Naive thymus-derived CD4-positive, alpha-beta T cell (primary cell): Measurements from ENCODE around the gene CCDC149. TPM values are rescaled to one million over a fixed set of nuclear protein-coding genes. Genes with fewer than 3 reads are reported as not detected.

ENCODE experiments used
- ATAC-seq: fragments of 150-1000 bp; cut with Tn5 transposase; 2 replicates; pipeline ENCODE4 v1.10.0; 2021; ENCODE audit warnings: mild to moderate bottlenecking, moderate library complexity
- CTCF ChIA-PET: fragments of 350-600 bp; sonication (Branson Sonifier 250); formaldehyde crosslinking; loops from one replicate; lab custom pipeline; 2021; ENCODE audit warnings: antibody characterized with exemption; lab: Charles Lee
- POLR2A ChIA-PET: fragments of 350-600 bp; sonication (Branson Sonifier 250); formaldehyde crosslinking; loops from one replicate; lab custom pipeline; 2021; ENCODE audit warnings: antibody characterized with exemption, inconsistent platforms; lab: Charles Lee
- DNase-seq, 9 donors: peaks; one replicate each; pipeline versions ENCODE4 v3.0.0 to v3.0.0-alpha.2; 2020 to 2022; ENCODE audit warnings: mixed read lengths in 1 of 9
- H3K27ac ChIP-seq: one replicate; pipeline ENCODE4 v1.7.0; 2013; ENCODE audit warnings: mild to moderate bottlenecking, low read depth, low read length, moderate library complexity
- H3K27me3 ChIP-seq, 2 donors: one replicate each; pipeline ENCODE4 v1.7.0; 2013; ENCODE audit warnings: low read length in 2 of 2, mild to moderate bottlenecking in 2 of 2, moderate library complexity in 2 of 2; ENCODE audit not compliant: control insufficient read depth in 2 of 2, insufficient read depth in 2 of 2
- H3K36me3 ChIP-seq, 3 experiments: 1 replicate in 2 of 3; 2 replicates in 1 of 3; pipeline ENCODE4 v1.7.0; 2013; ENCODE audit warnings: low read length in 3 of 3, mild to moderate bottlenecking in 3 of 3, moderate library complexity in 1 of 3; ENCODE audit not compliant: insufficient read depth in 3 of 3, control insufficient read depth in 2 of 3
- H3K4me1 ChIP-seq, 2 donors: one replicate each; pipeline ENCODE4 v1.7.0; 2013; ENCODE audit warnings: low read length in 2 of 2, mild to moderate bottlenecking in 2 of 2, moderate library complexity in 1 of 2; ENCODE audit not compliant: control insufficient read depth in 2 of 2, insufficient read depth in 2 of 2
- H3K4me3 ChIP-seq: 2 replicates; pipeline ENCODE4 v1.7.0; 2013; ENCODE audit warnings: mild to moderate bottlenecking, low read length
- H3K9me3 ChIP-seq, 3 experiments: 1 replicate in 2 of 3; 2 replicates in 1 of 3; pipeline ENCODE4 v1.7.0; 2013; ENCODE audit warnings: low read length in 3 of 3; ENCODE audit not compliant: control insufficient read depth in 2 of 3
- H3K27ac Mint-ChIP-seq, 9 donors: one replicate each; pipeline ENCODE4 v1.8.0; 2020 to 2022; ENCODE audit warnings: mixed read lengths in 9 of 9, mild to moderate bottlenecking in 8 of 9, moderate library complexity in 5 of 9, inconsistent platforms in 2 of 9
- H3K27me3 Mint-ChIP-seq, 5 donors: one replicate each; pipeline ENCODE4 v1.8.0; 2021 to 2022; ENCODE audit warnings: mixed read lengths in 5 of 5, mild to moderate bottlenecking in 1 of 5
- H3K36me3 Mint-ChIP-seq, 5 donors: one replicate each; pipeline ENCODE4 v1.8.0; 2020 to 2022; ENCODE audit warnings: mixed read lengths in 5 of 5, mild to moderate bottlenecking in 3 of 5, inconsistent platforms in 1 of 5
- H3K4me1 Mint-ChIP-seq, 7 donors: one replicate each; pipeline ENCODE4 v1.8.0; 2020 to 2022; ENCODE audit warnings: mixed read lengths in 7 of 7, mild to moderate bottlenecking in 3 of 7, inconsistent platforms in 1 of 7
- H3K4me3 Mint-ChIP-seq, 10 donors: one replicate each; pipeline ENCODE4 v1.8.0; 2020 to 2022; ENCODE audit warnings: mild to moderate bottlenecking in 10 of 10, mixed read lengths in 10 of 10, moderate library complexity in 6 of 10, inconsistent platforms in 2 of 10
- H3K9me3 Mint-ChIP-seq, 11 donors: one replicate each; pipeline ENCODE4 v1.8.0; 2020 to 2022; ENCODE audit warnings: mixed read lengths in 11 of 11, mild to moderate bottlenecking in 4 of 11, inconsistent platforms in 1 of 11, moderate library complexity in 1 of 11
- intact Hi-C, 2 donors: fragments of 100-400 bp; cut with micrococcal nuclease; formaldehyde crosslinking; loops; one replicate each; pipeline ENCODE4 v1.15.1; 2023
- polyA plus RNA-seq, 2 donors: library from polyadenylated mRNA; unstranded; fragments of 300-500 nt; fragmentation: Illumina TruSeq; gene quantifications; one replicate each; pipeline ENCODE4 v1.2.3, GENCODE V29; 2021
- total RNA-seq, 6 experiments: library from RNA in 5 of 6; stranded (reverse) in 5 of 6; gene quantifications; 1 replicate in 5 of 6; 2 replicates in 1 of 6; pipeline ENCODE4 v1.2.3 and lab custom pipeline; 2021 to 2026

Gene CCDC149
- total and polyA plus RNA-seq, 7 experiments from 2014 or later = 0.19 to 6.7 (median 0.36) TPM; not detected in 3

DNA sequence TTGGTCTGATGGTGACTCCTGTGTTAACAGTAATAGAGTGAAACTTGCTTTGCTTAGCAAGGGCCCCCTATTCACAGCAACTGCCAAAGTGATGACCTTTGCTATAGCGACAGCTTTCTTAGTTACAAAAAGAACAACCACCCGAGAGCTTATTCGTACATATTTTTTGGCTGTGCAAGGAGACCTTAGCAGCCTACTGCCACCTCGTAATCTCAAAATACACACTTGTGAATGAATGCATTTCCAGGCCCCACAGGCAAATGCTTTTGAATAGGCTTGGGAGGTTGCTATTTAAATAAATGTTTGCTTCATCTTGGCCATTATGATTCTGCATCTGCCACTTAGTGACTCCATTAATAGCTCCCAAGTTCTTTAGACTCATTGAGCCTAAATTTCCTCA, 47.4 kb downstream of the CCDC149 start:
- ATAC-seq (no peak), DNase-seq (no peak)
- Mint-ChIP-seq H3K4me3 (no peak overlapping the region), H3K36me3 (peaks cover 0 to 8% (median 0%) of the 10 kb centered on the region in 5 donors), H3K9me3 (peaks cover 4 to 49% (median 17%) of the 10 kb centered on the region in 11 donors), H3K4me1 (no peaks in the 10 kb centered on the region), H3K27me3 (peaks cover 0 to 6% (median 3%) of the 10 kb centered on the region in 5 donors), H3K27ac (no peak overlapping the region)
- ChIA-PET CTCF (no interaction called here), POLR2A (no interaction called here)
- Histone ChIP-seq H3K36me3 (no peaks in the 10 kb centered on the region), H3K9me3 (peaks cover 0 to 10% (median 0%) of the 10 kb centered on the region in 3 experiments), H3K4me1 (no peaks in the 10 kb centered on the region), H3K27me3 (no peaks in the 10 kb centered on the region), H3K27ac (no peak overlapping the region), H3K4me3 (no peak overlapping the region)
- intact Hi-C loops = no loop called here

DNA sequence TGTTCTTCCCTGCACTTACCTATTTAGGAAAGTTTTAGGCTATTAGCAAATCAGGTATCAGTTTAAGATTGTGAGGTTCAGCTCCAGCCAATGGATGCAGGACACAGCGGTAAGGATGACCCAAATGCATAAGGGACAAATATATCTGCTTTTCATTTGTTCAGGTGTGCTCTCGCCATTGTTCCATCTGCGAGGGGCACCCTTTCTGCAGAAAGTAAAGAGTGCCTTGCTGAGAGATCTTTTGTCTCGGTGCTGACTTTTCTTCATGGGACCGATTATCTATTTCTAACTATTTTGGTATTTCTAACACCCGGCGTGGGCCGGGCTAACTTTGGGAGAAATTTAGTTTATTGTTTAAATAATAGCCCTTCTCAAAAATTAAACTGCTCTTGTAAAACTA, 49.0 kb downstream of the CCDC149 start:
- no peak overlapping the region for H3K27ac Mint-ChIP-seq
- H3K27me3 Mint-ChIP-seq = peaks cover 0 to 13% (median 5%) of the 10 kb centered on the region in 5 donors

DNA sequence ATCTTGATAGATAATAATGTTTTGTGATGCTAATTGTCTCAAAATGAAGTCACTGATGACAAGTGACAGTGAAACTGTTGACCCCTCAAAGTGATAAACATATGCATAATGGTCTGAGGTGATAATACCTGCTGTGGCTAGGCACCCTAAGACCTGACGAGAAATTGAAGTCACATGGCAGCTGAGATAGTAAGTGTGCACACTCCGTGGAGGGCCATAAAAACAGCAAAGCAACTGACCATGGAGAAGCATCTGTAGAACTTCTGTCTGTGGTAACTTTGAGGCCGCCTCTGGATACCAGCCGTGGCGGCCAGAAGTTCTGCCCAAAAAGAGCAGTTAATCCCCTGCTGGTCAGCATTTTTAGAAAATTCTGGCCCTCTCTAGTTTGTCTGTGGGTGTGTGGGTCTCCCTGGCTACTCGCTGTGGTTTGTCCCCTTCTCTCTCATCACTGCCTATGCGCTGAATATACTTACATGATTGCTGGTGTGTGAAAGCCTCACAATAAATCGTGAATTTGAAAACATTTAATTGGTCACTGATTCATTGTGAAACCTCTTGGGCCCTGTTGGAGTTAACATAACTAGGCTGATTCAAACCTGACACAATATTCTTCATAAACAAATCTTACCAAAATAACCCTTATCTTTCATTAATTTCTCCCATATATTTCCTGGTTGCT, 50.6 kb downstream of the CCDC149 start:
- no peaks in the 10 kb centered on the region for H3K27me3 ChIP-seq
- intact Hi-C loops = no loop called here
- no peak overlapping the region for H3K4me3 ChIP-seq
- POLR2A ChIA-PET = no interaction called here
- H3K27ac Mint-ChIP-seq = no peak overlapping the region
- H3K4me3 Mint-ChIP-seq = no peak overlapping the region
- no peak for DNase-seq
- H3K36me3 Mint-ChIP-seq = peaks cover 0 to 8% (median 0%) of the 10 kb centered on the region in 5 donors
- H3K4me1 Mint-ChIP-seq = no peaks in the 10 kb centered on the region
- H3K9me3 ChIP-seq = peaks cover 0 to 10% (median 0%) of the 10 kb centered on the region in 3 experiments
- H3K4me1 ChIP-seq = no peaks in the 10 kb centered on the region
- H3K27me3 Mint-ChIP-seq = peaks cover 0 to 12% (median 5%) of the 10 kb centered on the region in 5 donors
- ATAC-seq = no peak
- peaks cover 8 to 54% (median 17%) of the 10 kb centered on the region in 11 donors for H3K9me3 Mint-ChIP-seq
- no peak overlapping the region for H3K27ac ChIP-seq
- H3K36me3 ChIP-seq = no peaks in the 10 kb centered on the region
- CTCF ChIA-PET = no interaction called here

More for the DNA sequence above, 49.0 kb downstream of the CCDC149 start:
- Mint-ChIP-seq H3K4me1 (no peaks in the 10 kb centered on the region), H3K4me3 (no peak overlapping the region), H3K36me3 (peaks cover 0 to 8% (median 0%) of the 10 kb centered on the region in 5 donors), H3K9me3 (peaks cover 8 to 54% (median 17%) of the 10 kb centered on the region in 11 donors)
- no peak for ATAC-seq
- Histone ChIP-seq H3K27ac (no peak overlapping the region), H3K4me3 (no peak overlapping the region), H3K27me3 (no peaks in the 10 kb centered on the region), H3K4me1 (no peaks in the 10 kb centered on the region), H3K36me3 (no peaks in the 10 kb centered on the region), H3K9me3 (peaks cover 0 to 10% (median 0%) of the 10 kb centered on the region in 3 experiments)
- CTCF ChIA-PET = no interaction called here
- POLR2A ChIA-PET = no interaction called here
- intact Hi-C loops = no loop called here
- DNase-seq = no peak

DNA sequence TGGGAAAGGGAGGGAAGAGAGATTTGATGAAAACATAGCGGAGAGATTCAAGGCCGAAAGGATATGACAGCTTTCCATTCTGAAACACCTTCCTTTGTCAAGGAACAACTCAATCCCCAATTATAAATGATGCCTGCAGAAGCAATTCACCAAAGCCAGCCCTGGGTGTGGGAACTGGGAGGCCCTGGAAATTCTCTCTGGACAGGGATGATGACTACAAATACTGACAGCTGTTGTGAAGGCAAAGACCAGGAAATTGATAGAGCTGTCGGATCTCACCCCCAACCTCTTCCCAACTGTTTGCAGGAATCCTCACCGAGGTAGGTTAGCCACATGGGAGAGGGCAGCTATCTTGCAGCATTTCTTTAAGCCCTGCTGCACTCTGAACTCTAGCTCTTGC, 54.3 kb downstream of the CCDC149 start:
- ATAC-seq = no peak

DNA sequence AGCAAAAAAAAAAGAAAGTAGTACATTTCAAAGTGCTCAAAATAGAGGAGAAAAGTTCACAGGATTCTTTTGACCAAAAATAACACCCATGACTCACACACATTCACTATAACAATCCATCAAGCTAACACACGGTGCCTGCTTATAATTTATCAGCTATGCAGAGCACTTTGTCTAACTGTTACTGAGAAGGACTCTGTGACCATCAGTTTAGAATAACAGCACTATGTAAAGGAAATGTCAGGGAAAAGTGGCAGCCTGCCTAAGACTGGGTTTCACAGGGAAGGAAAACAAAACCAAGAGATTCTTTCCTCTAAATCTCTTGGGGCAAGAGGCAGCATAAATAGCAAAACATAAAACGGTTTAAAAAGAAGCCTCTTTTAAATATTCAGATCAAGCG, 54.8 kb downstream of the CCDC149 start:
- Mint-ChIP-seq H3K4me1 (no peaks in the 10 kb centered on the region), H3K27me3 (peaks cover 0 to 20% (median 5%) of the 10 kb centered on the region in 5 donors), H3K9me3 (peaks cover 0 to 24% (median 9%) of the 10 kb centered on the region in 11 donors), H3K4me3 (no peak overlapping the region), H3K27ac (no peak overlapping the region), H3K36me3 (peaks cover 0 to 4% (median 0%) of the 10 kb centered on the region in 5 donors)
- Histone ChIP-seq H3K27me3 (no peaks in the 10 kb centered on the region), H3K27ac (no peak overlapping the region), H3K4me1 (no peaks in the 10 kb centered on the region), H3K4me3 (no peak overlapping the region), H3K9me3 (peaks cover 0 to 4% (median 0%) of the 10 kb centered on the region in 3 experiments), H3K36me3 (no peaks in the 10 kb centered on the region)
- ATAC-seq (no peak), DNase-seq (no peak)
- ChIA-PET POLR2A (no interaction called here), CTCF (no interaction called here)
- intact Hi-C loops = no loop called here

More for the DNA sequence above, 54.3 kb downstream of the CCDC149 start:
- ChIA-PET POLR2A (no interaction called here), CTCF (no interaction called here)
- H3K27ac Mint-ChIP-seq = no peak overlapping the region
- peaks cover 0 to 4% (median 0%) of the 10 kb centered on the region in 3 experiments for H3K9me3 ChIP-seq
- no peak for DNase-seq
- H3K4me1 Mint-ChIP-seq = no peaks in the 10 kb centered on the region
- H3K27ac ChIP-seq = no peak overlapping the region
- no peak overlapping the region for H3K4me3 Mint-ChIP-seq
- H3K4me1 ChIP-seq = no peaks in the 10 kb centered on the region
- peaks cover 0 to 17% (median 2%) of the 10 kb centered on the region in 5 donors for H3K27me3 Mint-ChIP-seq
- peaks cover 0 to 28% (median 9%) of the 10 kb centered on the region in 11 donors for H3K9me3 Mint-ChIP-seq
- no peaks in the 10 kb centered on the region for H3K36me3 ChIP-seq
- peaks cover 0 to 4% (median 0%) of the 10 kb centered on the region in 5 donors for H3K36me3 Mint-ChIP-seq
- H3K27me3 ChIP-seq = no peaks in the 10 kb centered on the region
- H3K4me3 ChIP-seq = no peak overlapping the region
- intact Hi-C loops = no loop called here

DNA sequence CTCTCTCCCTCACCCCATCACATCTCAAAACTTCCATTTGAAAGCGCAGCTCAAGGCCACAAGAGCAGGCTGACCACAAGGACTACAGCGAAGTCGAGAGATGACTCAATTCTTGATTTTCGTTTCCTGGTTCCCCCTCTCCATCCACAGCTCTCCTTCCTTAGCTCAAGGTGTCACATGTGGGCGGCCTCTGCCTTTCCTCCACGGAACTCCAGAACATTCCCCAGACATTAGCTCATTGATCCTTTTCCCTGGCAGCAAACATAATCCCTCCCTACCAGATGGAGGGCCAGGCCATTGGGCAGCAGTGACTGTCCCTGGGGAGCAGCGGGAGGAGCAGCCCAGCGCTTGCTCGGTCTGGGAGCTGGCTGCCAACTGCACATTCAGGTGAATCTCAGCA, 56.3 kb downstream of the CCDC149 start:
- Mint-ChIP-seq H3K27ac (no peak overlapping the region), H3K27me3 (peaks cover 0 to 22% (median 5%) of the 10 kb centered on the region in 5 donors), H3K4me1 (no peaks in the 10 kb centered on the region), H3K4me3 (no peak overlapping the region), H3K9me3 (peaks cover 0 to 11% (median 3%) of the 10 kb centered on the region in 11 donors), H3K36me3 (no peaks in the 10 kb centered on the region)
- no peaks in the 10 kb centered on the region for H3K9me3 ChIP-seq
- intact Hi-C loops = no loop called here
- H3K36me3 ChIP-seq = no peaks in the 10 kb centered on the region
- H3K27ac ChIP-seq = no peak overlapping the region
- ChIA-PET CTCF (no interaction called here), POLR2A (no interaction called here)
- DNase-seq (no peak), ATAC-seq (no peak)
- no peaks in the 10 kb centered on the region for H3K4me1 ChIP-seq
- H3K27me3 ChIP-seq = no peaks in the 10 kb centered on the region
- H3K4me3 ChIP-seq = no peak overlapping the region

DNA sequence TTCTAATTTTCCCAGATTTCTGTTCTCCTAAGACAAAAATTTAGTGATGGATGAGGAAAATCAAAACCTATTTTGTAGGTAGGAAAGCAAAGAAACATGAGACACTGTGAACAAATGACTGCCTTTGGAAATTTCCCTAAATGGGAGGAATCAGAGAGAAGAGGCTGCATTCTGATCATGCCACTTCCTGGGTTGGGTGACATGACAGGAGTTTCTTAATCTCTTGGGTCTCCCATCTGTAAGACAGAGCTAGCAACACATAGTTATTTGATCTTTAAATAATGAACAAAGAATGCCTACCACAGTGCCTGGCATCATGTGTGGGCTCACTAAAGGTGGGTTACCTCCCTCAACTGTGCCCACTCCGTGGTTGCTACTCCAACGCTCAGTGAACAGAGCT, 57.1 kb downstream of the CCDC149 start:
- H3K4me3 ChIP-seq = no peak overlapping the region
- H3K4me1 ChIP-seq = no peaks in the 10 kb centered on the region
- no peaks in the 10 kb centered on the region for H3K27me3 ChIP-seq
- H3K9me3 Mint-ChIP-seq = peaks cover 0 to 7% (median 0%) of the 10 kb centered on the region in 11 donors
- no peaks in the 10 kb centered on the region for H3K4me1 Mint-ChIP-seq
- ATAC-seq = no peak
- H3K36me3 ChIP-seq = no peaks in the 10 kb centered on the region
- POLR2A ChIA-PET = no interaction called here
- H3K27me3 Mint-ChIP-seq = peaks cover 0 to 22% (median 5%) of the 10 kb centered on the region in 5 donors
- CTCF ChIA-PET = no interaction called here
- no peaks in the 10 kb centered on the region for H3K9me3 ChIP-seq
- intact Hi-C loops = no loop called here
- DNase-seq = no peak
- H3K27ac Mint-ChIP-seq = no peak overlapping the region
- H3K36me3 Mint-ChIP-seq = no peaks in the 10 kb centered on the region
- no peak overlapping the region for H3K4me3 Mint-ChIP-seq
- H3K27ac ChIP-seq = no peak overlapping the region
